GM12872 (cell line): Measurements from ENCODE around the gene PCDHGB4.

ENCODE experiments used
- CTCF ChIP-seq: IDR thresholded peaks from 3 replicates; pipeline ENCODE4 v1.5.1; 2011; ENCODE audit warnings: low read depth, mild to moderate bottlenecking, low read length, moderate library complexity; ENCODE audit not compliant: insufficient read depth

PCDHGB4 gene

GRCh38 chr5:141349917-141350619 lies 37.4 kb upstream of the PCDHGB4 start, which contains the start of gene PCDHGB1:
PCDHGB1 (plus strand) TSS chr5:141350099; CDS start chr5:141350261, 162 bp downstream.
- peak; percentile 64 for TF ChIP-seq CTCF

GRCh38 chr5:141351591-141351990 lies 35.9 kb upstream of the PCDHGB4 start:
- no peak for TF ChIP-seq CTCF

GRCh38 chr5:141354900-141355469 lies 32.5 kb upstream of the PCDHGB4 start, which contains the start of gene PCDHGA4:
PCDHGA4 (plus strand) TSS chr5:141355021; CDS start chr5:141355108, 87 bp downstream.
- TF ChIP-seq CTCF: peak; percentile 48

GRCh38 chr5:141355641-141356040 lies 31.9 kb upstream of the PCDHGB4 start:
- no peak for TF ChIP-seq CTCF

GRCh38 chr5:141356133-141356532 lies 31.4 kb upstream of the PCDHGB4 start:
- no peak for TF ChIP-seq CTCF

GRCh38 chr5:141356950-141357349 lies 30.5 kb upstream of the PCDHGB4 start:
- TF ChIP-seq CTCF: no peak

GRCh38 chr5:141359790-141360426 lies 27.6 kb upstream of the PCDHGB4 start, which contains the start of gene PCDHGB2:
PCDHGB2 (plus strand) TSS chr5:141359994; CDS start chr5:141360136, 142 bp downstream.
- peak; percentile 72 for TF ChIP-seq CTCF
